Fibroblast of pulmonary artery (primary cell): ENCODE data around the gene ALDH1L2.
A peak's percentile ranks its signal among the peaks of the same experiment; 100 is the strongest.
"Not testable (repeated sequence)": the region's sequence is repeated elsewhere in the genome, so short reads cannot be mapped to it uniquely, and the experiment has no call there.

ENCODE experiments used
- DNase-seq: peaks from one replicate; pipeline ENCODE4 v3.0.0-alpha.2; 2010; ENCODE audit warnings: low read depth
- H3K4me3 ChIP-seq: replicated peaks from 2 replicates; pipeline ENCODE4 v1.5.1; 2011; ENCODE audit warnings: low read depth, mild to moderate bottlenecking, control low read depth, low read length, moderate library complexity
- CTCF ChIP-seq: IDR thresholded peaks from 2 replicates; pipeline ENCODE4 v1.5.1; 2011; ENCODE audit warnings: mild to moderate bottlenecking, control low read depth, low read length, inconsistent platforms; ENCODE audit errors: missing control alignments

ALDH1L2 gene

GRCh38 chr12:104991565-104992128, 92.6 kb downstream of the ALDH1L2 start:
- DNase-seq, result no peak
- H3K4me3 ChIP-seq, result no peak overlapping the region
- TF ChIP-seq CTCF, result no peak

- no peak overlapping the region for H3K4me3 ChIP-seq
- TF ChIP-seq CTCF, result no peak
- no peak for DNase-seq
Measured at GRCh38 chr12:104990950-104991349, 93.3 kb downstream of the ALDH1L2 start.

- peak within 1 kb of the TSS; percentile 80 for H3K4me3 ChIP-seq
- peak; percentile 80 for DNase-seq
- TF ChIP-seq CTCF, result no peak
Measured at GRCh38 chr12:104986022-104986941, 98.0 kb downstream of the ALDH1L2 start, which contains the start of gene NOPCHAP1. TSS of gene NOPCHAP1 (plus strand) at chr12:104986316. CDS start at chr12:104986353, 37 bp downstream.

GRCh38 chr12:104985206-104985605, 99.1 kb downstream of the ALDH1L2 start:
- DNase-seq, result no peak
- TF ChIP-seq CTCF, result no peak
- H3K4me3 ChIP-seq, result no peak overlapping the region

- DNase-seq, H3K4me3 ChIP-seq: not testable (repeated sequence)
Measured at GRCh38 chr12:104977688-104978087, 106.6 kb downstream of the ALDH1L2 start.

GRCh38 chr12:104976703-104977102, 107.6 kb downstream of the ALDH1L2 start:
- H3K4me3 ChIP-seq, result no peak overlapping the region
- DNase-seq, result no peak
- no peak for TF ChIP-seq CTCF

- peak; percentile 42 for DNase-seq
- H3K4me3 ChIP-seq, result no peak overlapping the region
- no peak for TF ChIP-seq CTCF
Measured at GRCh38 chr12:104975587-104976343, 108.5 kb downstream of the ALDH1L2 start.
